HCT116 (cell line): ENCODE data around the gene ADAD2. TPM values are rescaled to one million over a fixed set of nuclear protein-coding genes. Genes with fewer than 3 reads are reported as not detected.

Experiments used
- ATAC-seq: fragments of 200-7000 bp; cut with Tn5 transposase; 2 replicates; pipeline ENCODE4 v1.9.1; 2020; ENCODE audit warnings: mild to moderate bottlenecking, moderate library complexity
- BruUV-seq: library from RNA; stranded (reverse); fragments of 400-500 nt; replicated peaks from 2 replicates; lab custom pipeline; 2021; lab: Mats Ljungman, UMichigan
- CTCF ChIA-PET: fragments of 300-600 bp; sonication (Branson Sonifier 250); formaldehyde crosslinking; loops from one replicate; lab custom pipeline; 2021; ENCODE audit warnings: antibody characterized with exemption; lab: Charles Lee
- POLR2A ChIA-PET: fragments of 300-600, 350-600 bp; sonication (Branson Sonifier 250); formaldehyde crosslinking; loops from one replicate; lab custom pipeline; 2021; ENCODE audit warnings: antibody characterized with exemption; lab: Charles Lee
- RAD21 ChIA-PET, 2 experiments: fragments of 300-600 bp; sonication (Branson Sonifier 250); formaldehyde crosslinking; loops; one replicate each; lab custom pipeline; 2023; ENCODE audit warnings: low total read pairs in 2 of 2; ENCODE audit not compliant: uncharacterized antibody in 2 of 2, unreplicated experiment in 2 of 2, low non-redundant PET in 1 of 2; lab: Charles Lee
- DNase-seq: peaks from one replicate; pipeline ENCODE4 v3.0.0-alpha.2; 2010; ENCODE audit warnings: low read depth, low spot score
- H2AFZ ChIP-seq: fragments of 200-600 bp; shearing (Covaris generic), sonication (generic); 2 replicates; pipeline ENCODE4 v1.6.1; 2017; ENCODE audit warnings: low read depth, mixed run types, mixed read lengths, antibody characterized with exemption, low read length; ENCODE audit not compliant: poor library complexity, severe bottlenecking
- H3K27ac ChIP-seq: 2 replicates; pipeline ENCODE4 v1.5.1; 2012; ENCODE audit warnings: low read depth, low read length
- H3K27me3 ChIP-seq: fragments of 200-600 bp; sonication (generic); 2 replicates; pipeline ENCODE4 v1.6.1; 2016; ENCODE audit warnings: mixed run types, low read length, mixed read lengths; ENCODE audit not compliant: insufficient read depth
- H3K36me3 ChIP-seq, 2 experiments: fragments of 200-500 bp in 1 of 2; fragments of 200-600 bp in 1 of 2; sonication (Bioruptor generic) in 1 of 2; sonication (generic) in 1 of 2; 2 replicates each; pipeline versions ENCODE4 v1.5.1 to v1.6.1; 2014 to 2016; ENCODE audit warnings: low read length in 2 of 2, inconsistent platforms in 1 of 2, mixed read lengths in 1 of 2, mixed run types in 1 of 2; ENCODE audit not compliant: insufficient read depth in 2 of 2, control insufficient read depth in 1 of 2
- H3K4me1 ChIP-seq, 2 experiments: fragments of 200-600 bp in 1 of 2; sonication (generic) in 1 of 2; 2 replicates each; pipeline versions ENCODE4 v1.5.1 to v1.6.1; 2012 to 2017; ENCODE audit warnings: low read length in 2 of 2, inconsistent platforms in 1 of 2, mild to moderate bottlenecking in 1 of 2, mixed read lengths in 1 of 2, mixed run types in 1 of 2, moderate library complexity in 1 of 2; ENCODE audit not compliant: insufficient read depth in 2 of 2, control insufficient read depth in 1 of 2
- H3K4me2 ChIP-seq: fragments of 200-600 bp; sonication (generic); 2 replicates; pipeline ENCODE4 v1.6.1; 2017; ENCODE audit warnings: mixed run types, low read length, mixed read lengths
- H3K4me3 ChIP-seq, 2 experiments: fragments of 200-600 bp in 1 of 2; sonication (generic) in 1 of 2; replicated peaks in 1 of 2; 2 replicates each; pipeline ENCODE4 v1.5.1; 2011 to 2016; ENCODE audit warnings: low read length in 2 of 2, control low read depth in 1 of 2, low read depth in 1 of 2, mild to moderate bottlenecking in 1 of 2, mixed read lengths in 1 of 2, mixed run types in 1 of 2
- H3K79me2 ChIP-seq: fragments of 200-600 bp; sonication (generic); 2 replicates; pipeline ENCODE4 v1.6.1; 2017; ENCODE audit warnings: mild to moderate bottlenecking, mixed run types, low read length, moderate library complexity, mixed read lengths; ENCODE audit not compliant: insufficient read depth
- H3K9ac ChIP-seq: fragments of 200-600 bp; sonication (generic); 2 replicates; pipeline ENCODE4 v1.6.1; 2016; ENCODE audit warnings: low read length, mixed read lengths
- H3K9me2 ChIP-seq: fragments of 200-600 bp; sonication (generic), shearing (Covaris generic); 2 replicates; pipeline ENCODE4 v1.6.1; 2017; ENCODE audit warnings: mixed run types, mild to moderate bottlenecking, moderate library complexity; ENCODE audit not compliant: insufficient read depth
- H3K9me3 ChIP-seq, 2 experiments: fragments of 200-500 bp in 1 of 2; fragments of 200-600 bp in 1 of 2; sonication (Bioruptor generic) in 1 of 2; sonication (generic) in 1 of 2; 2 replicates each; pipeline ENCODE4 v1.6.1; 2014 to 2017; ENCODE audit warnings: low read length in 2 of 2, mixed read lengths in 2 of 2, inconsistent platforms in 1 of 2, low read depth in 1 of 2, mild to moderate bottlenecking in 1 of 2, mixed run types in 1 of 2, moderate library complexity in 1 of 2; ENCODE audit not compliant: control insufficient read depth in 1 of 2, insufficient read depth in 1 of 2
- H4K20me1 ChIP-seq: fragments of 200-600 bp; sonication (generic), shearing (Covaris generic); 2 replicates; pipeline ENCODE4 v1.6.1; 2017; ENCODE audit warnings: mixed run types, mild to moderate bottlenecking, moderate library complexity; ENCODE audit not compliant: insufficient read depth
- CBX3 ChIP-seq: IDR thresholded peaks from 2 replicates; pipeline ENCODE4 v1.6.1; 2012; ENCODE audit warnings: low read depth
- CTCF ChIP-seq, 3 experiments: fragments of 200-600 bp in 1 of 3; sonication (generic) in 1 of 3; IDR thresholded peaks in 2 of 3; conservative IDR thresholded peaks in 1 of 3; 2 replicates each; pipeline ENCODE4 v1.5.1; 2012 to 2017; ENCODE audit warnings: low read depth in 2 of 3, low read length in 2 of 3, antibody characterized with exemption in 1 of 3, borderline replicate concordance in 1 of 3, control low read depth in 1 of 3, mild to moderate bottlenecking in 1 of 3, mixed read lengths in 1 of 3, mixed run types in 1 of 3, moderate library complexity in 1 of 3; ENCODE audit not compliant: insufficient read depth in 1 of 3
- ZNF274 ChIP-seq: fragments of 200-500 bp; sonication (Bioruptor generic); IDR thresholded peaks from 2 replicates; pipeline ENCODE4 v1.6.1; 2014; ENCODE audit warnings: mild to moderate bottlenecking, low read depth, low read length, inconsistent platforms
- intact Hi-C: fragments of 100-400 bp; cut with micrococcal nuclease; formaldehyde crosslinking; loops from 2 replicates; pipeline ENCODE4 v1.10.0; 2022
- total RNA-seq: library from RNA; stranded (reverse); gene quantifications from one replicate; pipeline ENCODE4 v1.2.1, GENCODE V29; 2021; ENCODE audit not compliant: unreplicated experiment

The ADAD2 gene
- total RNA-seq, 1 experiment from 2014 or later = not detected

- Histone ChIP-seq H2AFZ (no peak overlapping the region), H3K4me2 (no peak overlapping the region), H3K79me2 (no peaks in the 10 kb centered on the region), H3K4me3 (no peak overlapping the region), H3K9me3 (no peaks in the 10 kb centered on the region), H3K9me2 (no peaks in the 10 kb centered on the region), H3K36me3 (peaks cover 6 to 7% of the 10 kb centered on the region in 2 experiments; a peak in 2 of 4 replicates), H3K4me1 (peaks cover 0 to 18% of the 10 kb centered on the region in 2 experiments; a peak in 3 of 4 replicates), H3K9ac (no peak overlapping the region)
- ChIA-PET POLR2A (no interaction called here), CTCF (interaction anchor here (1.4 kb wide), 1 partner anchor 13 kb away, joined by 3 read pairs; the partner anchor contains the start of gene TAF1C)
- ATAC-seq = no peak
- TSS peak; percentile 18 for BruUV-seq
- no peak for DNase-seq
- intact Hi-C loops = no loop called here
- no peak for TF ChIP-seq CBX3
- TF ChIP-seq, all 23 proteins: peak for 0
- RAD21 ChIA-PET = no interaction called here
- Histone ChIP-seq H3K27ac (no peak overlapping the region), H4K20me1 (no peaks in the 10 kb centered on the region), H3K27me3 (no peaks in the 10 kb centered on the region)
These were observed 16.6 kb upstream of the ADAD2 start for GRCh38 chr16:84174396-84174795.

- POLR2A ChIA-PET = interaction anchor here (1.5 kb wide), 1 partner anchor 12 kb away, joined by 3 read pairs; the partner anchor contains the start of gene TAF1C
- no peak overlapping the region for H3K9ac ChIP-seq
These were observed 15.4 kb upstream of the ADAD2 start for GRCh38 chr16:84175350-84176081.

More at GRCh38 chr16:84175350-84176081, 15.4 kb upstream of the ADAD2 start:
- ATAC-seq (peak; percentile 49), DNase-seq (no peak)
- BruUV-seq = no TSS peak
- Histone ChIP-seq H3K27me3 (no peaks in the 10 kb centered on the region), H3K27ac (no peak overlapping the region), H3K4me1 (peaks cover 0 to 18% of the 10 kb centered on the region in 2 experiments; a peak in 3 of 4 replicates)
- intact Hi-C loops = no loop called here
- TF ChIP-seq ZNF274 = no peak
- TF ChIP-seq CTCF (IDR thresholded peaks at IDR 0.05 in 2 of 3, conservative IDR thresholded peaks at IDR 0.05 in 1 of 3; ENCODE audit: borderline replicate concordance in 1 of 3, insufficient read depth in 1 of 3, low read depth in 2 of 3, low read length in 2 of 3) = 0 out of 6 replicates have a peak, but pooled peaks of 1 of the 3 experiments have one; percentile 3
- TF ChIP-seq, all 23 proteins: peak for 1
- CTCF ChIA-PET = interaction anchor here (1.4 to 3.6 kb wide), 2 partner anchors 11 kb away, joined by 3 to 16 read pairs; partner anchors contain the start of gene TAF1C
- peaks cover 10 to 12% of the 10 kb centered on the region in 2 experiments; a peak in 3 of 4 replicates for H3K36me3 ChIP-seq
- H3K79me2 ChIP-seq = no peaks in the 10 kb centered on the region
- H4K20me1 ChIP-seq = no peaks in the 10 kb centered on the region
- no peak overlapping the region for H3K4me2 ChIP-seq
- no peaks in the 10 kb centered on the region for H3K9me2 ChIP-seq
- H3K4me3 ChIP-seq = no peak overlapping the region
- no peak overlapping the region for H2AFZ ChIP-seq
- no peaks in the 10 kb centered on the region for H3K9me3 ChIP-seq
- RAD21 ChIA-PET = no interaction called here
